ENCODE measurements around the gene PPP1R37.

PPP1R37 gene

GRCh38 chr19:45136507-45137178 lies 43.7 kb downstream of the PPP1R37 start:
- H3K4me3 ChIP-seq (ENCODE audit: low read length): no peak overlapping the region
- no peak overlapping the region for H3K9ac ChIP-seq (ENCODE audit: low read depth, low read length)
- H3K36me3 ChIP-seq (ENCODE audit: insufficient read depth, low read length): peaks cover 10% of the 10 kb centered on the region
- H3K9me3 ChIP-seq (replicated peaks; ENCODE audit: low read length): no peaks in the 10 kb centered on the region
- no peaks in the 10 kb centered on the region for H3K27me3 ChIP-seq (ENCODE audit: control insufficient read depth, insufficient read depth, low read length)
- H3K4me2 ChIP-seq (ENCODE audit: low read length): no peak overlapping the region
- peaks cover 14% of the 10 kb centered on the region for H3K4me1 ChIP-seq (ENCODE audit: control insufficient read depth, insufficient read depth, low read length)

GRCh38 chr19:45137179-45137761 lies 44.3 kb downstream of the PPP1R37 start:
- Histone ChIP-seq H3K9me3 (replicated peaks; ENCODE audit: low read length) (no peaks in the 10 kb centered on the region), H3K4me1 (ENCODE audit: control insufficient read depth, insufficient read depth, low read length) (peaks cover 14% of the 10 kb centered on the region), H3K4me2 (ENCODE audit: low read length) (no peak overlapping the region), H3K4me3 (ENCODE audit: low read length) (no peak overlapping the region), H3K9ac (ENCODE audit: low read depth, low read length) (no peak overlapping the region), H3K36me3 (ENCODE audit: insufficient read depth, low read length) (peaks cover 14% of the 10 kb centered on the region), H3K27me3 (ENCODE audit: control insufficient read depth, insufficient read depth, low read length) (no peaks in the 10 kb centered on the region)

GRCh38 chr19:45138303-45138751 lies 45.3 kb downstream of the PPP1R37 start:
- H3K9ac ChIP-seq (ENCODE audit: low read depth, low read length): no peak overlapping the region
- H3K4me2 ChIP-seq (ENCODE audit: low read length): no peak overlapping the region
- peaks cover 19% of the 10 kb centered on the region for H3K36me3 ChIP-seq (ENCODE audit: insufficient read depth, low read length)
- H3K27me3 ChIP-seq (ENCODE audit: control insufficient read depth, insufficient read depth, low read length): no peaks in the 10 kb centered on the region
- H3K4me1 ChIP-seq (ENCODE audit: control insufficient read depth, insufficient read depth, low read length): peaks cover 14% of the 10 kb centered on the region
- H3K9me3 ChIP-seq (replicated peaks; ENCODE audit: low read length): no peaks in the 10 kb centered on the region
- no peak overlapping the region for H3K4me3 ChIP-seq (ENCODE audit: low read length)

GRCh38 chr19:45139286-45140143 lies 46.5 kb downstream of the PPP1R37 start:
- no peak overlapping the region for H3K9ac ChIP-seq (ENCODE audit: low read depth, low read length)
- H3K4me3 ChIP-seq (ENCODE audit: low read length): no peak overlapping the region
- H3K4me1 ChIP-seq (ENCODE audit: control insufficient read depth, insufficient read depth, low read length): peaks cover 14% of the 10 kb centered on the region
- H3K36me3 ChIP-seq (ENCODE audit: insufficient read depth, low read length): peaks cover 19% of the 10 kb centered on the region
- no peak overlapping the region for H3K4me2 ChIP-seq (ENCODE audit: low read length)
- no peaks in the 10 kb centered on the region for H3K9me3 ChIP-seq (replicated peaks; ENCODE audit: low read length)
- H3K27me3 ChIP-seq (ENCODE audit: control insufficient read depth, insufficient read depth, low read length): no peaks in the 10 kb centered on the region

GRCh38 chr19:45140144-45140503 lies 47.1 kb downstream of the PPP1R37 start:
- H3K27me3 ChIP-seq (ENCODE audit: control insufficient read depth, insufficient read depth, low read length): no peaks in the 10 kb centered on the region
- H3K4me3 ChIP-seq (ENCODE audit: low read length): no peak overlapping the region
- peaks cover 14% of the 10 kb centered on the region for H3K4me1 ChIP-seq (ENCODE audit: control insufficient read depth, insufficient read depth, low read length)
- no peak overlapping the region for H3K4me2 ChIP-seq (ENCODE audit: low read length)
- no peaks in the 10 kb centered on the region for H3K9me3 ChIP-seq (replicated peaks; ENCODE audit: low read length)
- H3K9ac ChIP-seq (ENCODE audit: low read depth, low read length): no peak overlapping the region
- peaks cover 25% of the 10 kb centered on the region for H3K36me3 ChIP-seq (ENCODE audit: insufficient read depth, low read length)

GRCh38 chr19:45140533-45140932 lies 47.6 kb downstream of the PPP1R37 start:
- Histone ChIP-seq H3K4me1 (ENCODE audit: control insufficient read depth, insufficient read depth, low read length) (peaks cover 14% of the 10 kb centered on the region), H3K27me3 (ENCODE audit: control insufficient read depth, insufficient read depth, low read length) (no peaks in the 10 kb centered on the region), H3K9ac (ENCODE audit: low read depth, low read length) (no peak overlapping the region), H3K4me3 (ENCODE audit: low read length) (no peak overlapping the region), H3K4me2 (ENCODE audit: low read length) (no peak overlapping the region), H3K36me3 (ENCODE audit: insufficient read depth, low read length) (peaks cover 29% of the 10 kb centered on the region), H3K9me3 (replicated peaks; ENCODE audit: low read length) (no peaks in the 10 kb centered on the region)

GRCh38 chr19:45141203-45141900 lies 48.4 kb downstream of the PPP1R37 start:
- no peak overlapping the region for H3K4me3 ChIP-seq (ENCODE audit: low read length)
- peaks cover 10% of the 10 kb centered on the region for H3K4me1 ChIP-seq (ENCODE audit: control insufficient read depth, insufficient read depth, low read length)
- H3K9ac ChIP-seq (ENCODE audit: low read depth, low read length): no peak overlapping the region
- H3K27me3 ChIP-seq (ENCODE audit: control insufficient read depth, insufficient read depth, low read length): no peaks in the 10 kb centered on the region
- no peak overlapping the region for H3K4me2 ChIP-seq (ENCODE audit: low read length)
- peaks cover 34% of the 10 kb centered on the region for H3K36me3 ChIP-seq (ENCODE audit: insufficient read depth, low read length)
- no peaks in the 10 kb centered on the region for H3K9me3 ChIP-seq (replicated peaks; ENCODE audit: low read length)

GRCh38 chr19:45142016-45142725 lies 49.2 kb downstream of the PPP1R37 start:
- peaks cover 2% of the 10 kb centered on the region for H3K4me1 ChIP-seq (ENCODE audit: control insufficient read depth, insufficient read depth, low read length)
- no peaks in the 10 kb centered on the region for H3K9me3 ChIP-seq (replicated peaks; ENCODE audit: low read length)
- no peak overlapping the region for H3K4me3 ChIP-seq (ENCODE audit: low read length)
- H3K36me3 ChIP-seq (ENCODE audit: insufficient read depth, low read length): peaks cover 39% of the 10 kb centered on the region
- H3K4me2 ChIP-seq (ENCODE audit: low read length): no peak overlapping the region
- H3K27me3 ChIP-seq (ENCODE audit: control insufficient read depth, insufficient read depth, low read length): no peaks in the 10 kb centered on the region
- no peak overlapping the region for H3K9ac ChIP-seq (ENCODE audit: low read depth, low read length)

- Histone ChIP-seq H3K4me1 (ENCODE audit: control insufficient read depth, insufficient read depth, low read length) (no peaks in the 10 kb centered on the region), H3K36me3 (ENCODE audit: insufficient read depth, low read length) (peaks cover 39% of the 10 kb centered on the region), H3K4me2 (ENCODE audit: low read length) (no peak overlapping the region), H3K27me3 (ENCODE audit: control insufficient read depth, insufficient read depth, low read length) (no peaks in the 10 kb centered on the region), H3K4me3 (ENCODE audit: low read length) (no peak overlapping the region), H3K9me3 (replicated peaks; ENCODE audit: low read length) (no peaks in the 10 kb centered on the region), H3K9ac (ENCODE audit: low read depth, low read length) (no peak overlapping the region)
Measured at GRCh38 chr19:45142726-45143110, 49.7 kb downstream of the PPP1R37 start.

- H3K36me3 ChIP-seq (ENCODE audit: insufficient read depth, low read length): peaks cover 39% of the 10 kb centered on the region
Measured at GRCh38 chr19:45144431-45145269, 51.7 kb downstream of the PPP1R37 start.

More at GRCh38 chr19:45144431-45145269, 51.7 kb downstream of the PPP1R37 start:
- no peaks in the 10 kb centered on the region for H3K27me3 ChIP-seq (ENCODE audit: control insufficient read depth, insufficient read depth, low read length)
- H3K4me3 ChIP-seq (ENCODE audit: low read length): no peak overlapping the region
- H3K9ac ChIP-seq (ENCODE audit: low read depth, low read length): no peak overlapping the region
- no peak overlapping the region for H3K4me2 ChIP-seq (ENCODE audit: low read length)
- no peaks in the 10 kb centered on the region for H3K9me3 ChIP-seq (replicated peaks; ENCODE audit: low read length)
- no peaks in the 10 kb centered on the region for H3K4me1 ChIP-seq (ENCODE audit: control insufficient read depth, insufficient read depth, low read length)

Data from skeletal muscle satellite cell (primary cell).